ENCODE data around the gene MPRIP.

The MPRIP gene

GRCh38 chr17:17051380-17051779 lies 9.1 kb downstream of the MPRIP start:
- no peak for DNase-seq (ENCODE audit: low read depth in 2 of 2)

DNA sequence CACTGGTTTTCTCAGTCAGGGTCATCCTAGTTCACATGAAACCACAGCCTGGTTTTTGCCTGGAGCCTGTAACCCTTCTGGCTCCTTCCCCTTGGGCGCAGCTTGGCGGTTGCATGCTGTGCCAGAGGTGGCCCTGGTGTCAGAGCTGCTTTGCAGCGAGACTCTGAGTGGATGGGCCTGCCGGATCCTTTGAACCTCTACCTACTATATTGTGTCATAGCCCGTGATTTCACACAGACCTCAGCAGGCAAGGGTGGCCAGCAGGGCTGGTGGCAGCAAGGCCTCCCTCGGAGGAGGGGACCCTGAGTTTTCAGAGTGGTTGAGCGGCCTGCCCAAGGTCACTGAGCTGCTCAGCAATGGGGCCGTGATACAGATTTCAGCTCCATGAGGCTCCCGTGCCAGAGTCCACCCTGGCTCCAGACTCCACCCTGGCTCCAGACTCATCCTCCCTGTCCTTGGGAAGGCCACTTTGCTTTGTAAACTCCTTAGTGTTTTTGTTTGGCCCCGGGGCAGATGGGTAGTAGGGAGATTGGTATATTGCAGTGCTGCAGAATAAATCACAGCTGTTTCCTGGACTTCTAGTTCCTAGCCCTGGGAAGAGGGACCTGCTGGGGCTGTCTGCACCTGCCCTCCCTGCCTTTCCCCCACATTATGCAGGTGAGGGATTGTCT lies 9.7 kb downstream of the MPRIP start:
- no peak for DNase-seq (ENCODE audit: low read depth in 2 of 2)

DNA sequence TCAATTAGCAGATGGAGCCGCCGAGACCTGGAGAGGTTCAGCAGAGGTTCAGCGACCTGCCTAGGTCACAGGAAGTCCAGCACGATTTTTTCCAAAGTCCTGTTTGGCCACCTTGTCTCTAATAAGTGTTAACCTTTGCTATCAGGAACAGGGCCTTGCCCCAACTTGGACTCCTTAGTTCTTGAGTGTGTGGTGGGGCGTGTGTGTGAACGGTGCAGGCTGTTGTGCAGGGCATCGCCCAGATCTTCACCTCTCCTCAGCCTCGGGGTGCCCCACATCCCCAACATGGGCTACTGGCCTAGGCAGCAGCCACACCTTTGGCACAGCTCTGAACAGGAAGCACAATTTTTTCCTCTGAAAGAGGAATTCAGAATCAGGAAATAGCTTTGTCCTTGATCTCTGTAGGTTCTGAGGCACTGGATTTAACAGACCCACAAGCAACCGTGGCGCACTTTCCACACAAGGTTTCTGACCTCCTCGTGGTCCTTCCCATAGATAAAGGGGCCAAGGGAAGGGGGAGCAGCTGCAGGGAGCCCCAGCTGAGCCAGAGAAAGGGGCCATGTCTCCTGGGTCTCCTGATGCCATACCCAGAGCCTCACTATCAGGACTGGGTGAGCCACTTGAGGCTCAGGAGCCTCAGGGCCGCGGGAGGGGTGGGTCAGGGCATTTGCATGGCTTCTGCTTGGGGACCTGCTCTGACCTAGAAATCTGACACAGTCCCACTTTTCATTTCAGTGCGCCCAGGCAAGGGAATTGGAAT lies 10.4 kb downstream of the MPRIP start:
- no peak for DNase-seq (ENCODE audit: low read depth in 2 of 2)

GRCh38 chr17:17053446-17054379 lies 11.5 kb downstream of the MPRIP start:
- no peak for DNase-seq (ENCODE audit: low read depth in 2 of 2)

GRCh38 chr17:17054636-17055035 lies 12.4 kb downstream of the MPRIP start:
- no peak for DNase-seq (ENCODE audit: low read depth in 2 of 2)

DNA sequence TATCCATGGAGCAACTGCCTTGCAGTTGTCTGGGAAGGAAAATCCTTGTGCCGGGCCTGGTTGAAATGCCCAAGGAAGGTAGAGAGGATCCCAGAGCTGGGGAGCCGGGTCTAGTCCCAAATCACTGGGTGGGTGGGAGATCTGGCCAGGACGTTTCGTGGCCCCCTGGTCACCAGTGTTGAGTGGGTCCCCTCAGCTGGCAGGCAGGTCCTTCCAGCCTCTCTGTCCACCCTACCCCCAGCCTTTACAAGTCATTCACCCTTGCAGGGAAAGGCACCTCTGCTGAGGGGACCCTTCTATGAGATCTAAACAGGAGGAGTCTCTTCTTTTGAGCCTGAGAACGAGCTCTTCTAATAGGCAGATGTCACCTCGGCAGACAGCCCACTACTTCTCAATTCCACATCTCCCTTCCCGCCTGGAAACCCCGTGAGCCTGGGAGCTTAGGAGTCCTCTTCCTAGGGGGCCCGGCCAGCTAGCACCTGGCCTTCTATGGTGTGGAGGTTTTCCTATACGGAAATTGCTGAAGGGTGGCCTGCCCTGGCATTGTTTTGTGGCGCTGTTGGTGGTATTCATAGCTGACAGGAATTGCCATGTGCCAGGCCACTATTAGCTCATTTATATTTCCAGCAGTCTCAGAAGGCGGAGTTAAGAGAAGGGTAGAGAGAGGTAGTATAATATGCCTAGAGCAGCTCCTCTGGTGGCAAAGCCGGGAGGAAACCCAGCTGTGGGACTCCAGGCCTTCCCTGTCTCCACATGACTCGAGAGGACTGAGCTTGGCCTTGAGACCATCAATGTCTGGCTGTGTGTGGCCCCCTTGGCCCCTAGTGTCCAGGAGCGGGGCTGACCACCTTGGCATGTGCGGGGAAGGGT lies 13.3 kb downstream of the MPRIP start:
- DNase-seq (ENCODE audit: low read depth in 2 of 2): no peak

GRCh38 chr17:17056156-17056539 lies 13.9 kb downstream of the MPRIP start:
- DNase-seq (ENCODE audit: low read depth in 2 of 2): no peak

- DNase-seq (ENCODE audit: low read depth in 2 of 2): no peak
Measured at GRCh38 chr17:17057057-17057551, 14.8 kb downstream of the MPRIP start.

- no peak for DNase-seq (ENCODE audit: low read depth in 2 of 2)
Measured at GRCh38 chr17:17058304-17058703, 16.0 kb downstream of the MPRIP start.

GRCh38 chr17:17059301-17059890 lies 17.1 kb downstream of the MPRIP start:
- DNase-seq (ENCODE audit: low read depth in 2 of 2): no peak

- no peak for DNase-seq (ENCODE audit: low read depth in 2 of 2)
Measured at GRCh38 chr17:17060001-17060922, 18.0 kb downstream of the MPRIP start.

DNA sequence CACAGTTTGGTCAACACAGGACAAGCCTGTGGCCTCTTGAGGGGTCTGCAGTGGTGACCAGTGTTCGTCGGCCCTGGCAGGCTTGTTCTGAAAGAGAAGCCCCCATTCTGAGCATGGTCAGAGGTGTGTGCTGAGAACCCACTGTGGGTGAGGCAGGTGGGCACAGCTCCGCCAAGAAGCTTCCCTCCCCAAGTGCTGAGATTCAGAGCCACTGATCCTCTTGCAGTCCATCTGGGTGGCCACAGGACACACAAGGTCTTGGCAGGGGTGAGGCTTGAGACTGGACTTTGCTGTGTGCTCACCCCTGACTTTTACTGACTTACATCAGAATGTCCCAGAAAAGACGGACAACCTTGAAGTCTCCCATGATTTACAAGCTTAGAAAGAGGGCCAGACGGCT lies 18.7 kb downstream of the MPRIP start:
- no peak for DNase-seq (ENCODE audit: low read depth in 2 of 2)

- no peak for DNase-seq (ENCODE audit: low read depth in 2 of 2)
Measured at GRCh38 chr17:17061516-17061915, 19.3 kb downstream of the MPRIP start.

DNA sequence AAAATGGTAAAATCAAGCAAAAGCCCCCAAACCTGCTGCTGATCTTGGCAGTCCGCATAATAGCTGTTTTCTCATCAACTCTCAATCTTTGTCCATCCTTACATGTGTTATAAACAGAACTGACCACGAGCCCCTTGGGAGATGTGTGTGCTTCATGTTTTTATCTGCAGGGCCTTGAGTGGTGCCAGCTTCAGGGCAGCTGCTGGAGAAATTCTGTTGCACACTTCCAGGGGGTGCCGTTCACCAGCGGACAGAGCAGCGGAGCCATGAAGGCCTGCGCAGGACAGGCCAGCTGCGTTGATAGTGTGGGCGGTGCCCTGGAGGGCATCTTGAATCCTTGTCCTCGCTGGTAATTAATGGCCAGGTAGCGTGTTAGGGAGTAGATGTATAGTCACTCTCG lies 20.1 kb downstream of the MPRIP start:
- no peak for DNase-seq (ENCODE audit: low read depth in 2 of 2)

DNA sequence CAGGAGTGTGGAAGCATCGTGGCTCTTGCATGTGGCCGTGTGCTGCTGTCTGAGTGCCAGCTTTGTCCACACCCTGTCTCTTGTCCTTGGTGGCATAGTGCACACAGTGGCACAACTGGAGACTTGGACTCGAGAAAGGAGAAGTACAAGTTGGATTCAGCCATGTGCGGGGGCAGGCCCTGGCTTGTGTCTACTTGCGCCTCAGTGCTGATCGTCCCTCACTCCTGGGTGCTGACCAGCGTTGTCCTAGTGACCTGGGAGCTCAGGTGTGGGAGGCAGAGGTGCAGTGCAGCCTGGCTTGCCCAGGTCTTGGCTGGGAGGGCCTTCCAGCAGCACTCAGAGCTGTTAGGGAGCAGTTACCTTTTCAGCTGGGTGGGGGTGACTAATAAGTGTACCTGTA lies 20.6 kb downstream of the MPRIP start:
- no peak for DNase-seq (ENCODE audit: low read depth in 2 of 2)

DNA sequence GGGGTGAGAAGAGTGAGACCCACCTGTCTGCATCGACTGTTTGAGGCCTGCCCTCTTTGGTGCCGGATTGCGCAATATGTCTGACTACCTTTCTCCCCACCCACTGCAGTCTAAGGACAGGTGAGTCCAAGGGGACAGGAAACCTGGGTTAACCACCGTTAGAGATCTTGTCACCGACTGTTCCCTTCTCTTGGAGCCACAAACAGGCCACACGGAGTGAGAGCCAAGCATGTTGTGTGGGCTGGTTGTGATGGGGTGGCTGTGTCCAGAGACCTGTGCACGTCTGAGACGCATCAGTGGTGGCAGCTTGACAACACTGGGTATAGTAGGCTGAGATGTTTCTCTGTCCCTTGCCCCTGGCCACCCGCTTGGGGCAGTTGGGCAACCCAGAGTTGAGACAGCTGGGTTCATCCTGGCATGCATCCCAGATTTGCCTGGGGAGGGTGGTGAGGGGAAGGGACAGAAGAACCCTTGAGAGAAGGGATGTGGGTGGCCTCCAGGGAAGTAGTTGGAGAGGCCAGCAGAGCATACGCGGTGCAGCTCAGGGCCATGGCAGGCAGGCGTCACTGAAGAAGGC lies 21.4 kb downstream of the MPRIP start:
- no peak for DNase-seq (ENCODE audit: low read depth in 2 of 2)

- DNase-seq (ENCODE audit: low read depth in 2 of 2): no peak
Measured at GRCh38 chr17:17064322-17064721, 22.1 kb downstream of the MPRIP start.

DNA sequence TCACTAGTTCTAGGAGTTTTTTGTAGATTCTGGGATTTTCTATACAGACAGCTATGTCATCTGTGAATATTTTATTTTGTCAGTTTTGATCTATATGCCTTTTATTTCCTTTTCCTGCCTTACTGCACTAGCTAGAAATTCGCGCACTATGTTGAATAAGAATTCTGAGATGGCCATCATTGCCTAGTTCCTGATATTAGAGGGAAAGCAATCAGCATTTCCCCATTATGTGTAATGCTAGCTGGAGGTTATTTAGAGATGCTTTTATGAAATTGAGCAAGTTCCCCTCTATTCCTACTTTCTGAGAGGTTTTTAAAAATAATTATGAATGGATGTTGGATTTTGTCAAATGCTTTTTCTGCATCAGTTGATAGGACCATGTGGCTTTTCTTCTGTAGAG lies 23.8 kb downstream of the MPRIP start:
- DNase-seq (ENCODE audit: low read depth in 2 of 2): no peak

GRCh38 chr17:17067257-17067656 lies 25.0 kb downstream of the MPRIP start:
- DNase-seq (ENCODE audit: low read depth in 2 of 2): no peak

Data from stimulated activated CD4-positive, alpha-beta T cell treated with anti-CD3 and anti-CD28 coated beads, Interleukin-12 subunit alpha, Interleukin-12 subunit beta, amount 100 ng/mL, for 24 hours (primary cell).